GM18909 (cell line): ENCODE data around the gene ADD1.

Experiments
- ATAC-seq: cut with Tn5 transposase; IDR thresholded peaks from one replicate; pipeline ENCODE4 v1.9.1; 2021; ENCODE audit warnings: mild to moderate bottlenecking; ENCODE audit not compliant: unreplicated experiment, poor library complexity

ADD1 gene

GRCh38 chr4:2873329-2873728 is 29.7 kb downstream of the ADD1 start:
- no peak for ATAC-seq

- ATAC-seq, result no peak
These were observed 31.2 kb downstream of the ADD1 start for GRCh38 chr4:2874861-2875260.

GRCh38 chr4:2875556-2875955 is 31.9 kb downstream of the ADD1 start:
- ATAC-seq, result no peak

- no peak for ATAC-seq
These were observed 34.7 kb downstream of the ADD1 start for GRCh38 chr4:2878346-2878745.

GRCh38 chr4:2879026-2879425 is 35.4 kb downstream of the ADD1 start:
- ATAC-seq, result no peak

- no peak for ATAC-seq
These were observed 37.8 kb downstream of the ADD1 start for GRCh38 chr4:2881431-2881830.

GRCh38 chr4:2882341-2882740 is 38.7 kb downstream of the ADD1 start:
- ATAC-seq, result no peak

- ATAC-seq, result no peak
These were observed 42.5 kb downstream of the ADD1 start for GRCh38 chr4:2886161-2886560.

- ATAC-seq, result no peak
These were observed 43.0 kb downstream of the ADD1 start for GRCh38 chr4:2886622-2887021.

GRCh38 chr4:2887343-2887742 is 43.7 kb downstream of the ADD1 start:
- ATAC-seq, result no peak

GRCh38 chr4:2888886-2889285 is 45.2 kb downstream of the ADD1 start:
- no peak for ATAC-seq

- no peak for ATAC-seq
These were observed 47.6 kb downstream of the ADD1 start for GRCh38 chr4:2891294-2891693.

GRCh38 chr4:2893772-2894171 is 50.1 kb downstream of the ADD1 start:
- no peak for ATAC-seq

- ATAC-seq, result no peak
These were observed 54.4 kb downstream of the ADD1 start for GRCh38 chr4:2898001-2898400.

- no peak for ATAC-seq
These were observed 57.1 kb downstream of the ADD1 start for GRCh38 chr4:2900741-2901140.

GRCh38 chr4:2901186-2901585 is 57.5 kb downstream of the ADD1 start:
- ATAC-seq, result no peak

- ATAC-seq, result no peak
These were observed 58.5 kb downstream of the ADD1 start for GRCh38 chr4:2902126-2902525.

- no peak for ATAC-seq
These were observed 61.9 kb downstream of the ADD1 start for GRCh38 chr4:2905544-2905943.

GRCh38 chr4:2906218-2906617 is 62.6 kb downstream of the ADD1 start:
- no peak for ATAC-seq

GRCh38 chr4:2907226-2907625 is 63.6 kb downstream of the ADD1 start:
- ATAC-seq, result no peak

GRCh38 chr4:2907706-2908293 is 64.2 kb downstream of the ADD1 start:
- ATAC-seq, result no peak

- no peak for ATAC-seq
These were observed 65.0 kb downstream of the ADD1 start for GRCh38 chr4:2908686-2909085.

GRCh38 chr4:2909583-2909982 is 65.9 kb downstream of the ADD1 start:
- ATAC-seq, result no peak
